ENCODE measurements around the gene FBXL13.
"Not testable (repeated sequence)": the region's sequence is repeated elsewhere in the genome, so short reads cannot be mapped to it uniquely, and the experiment has no call there.

GRCh38 chr7:102791367-102791766, 283.2 kb downstream of the FBXL13 start:
- not testable (repeated sequence) for TF ChIP-seq CTCF (IDR thresholded peaks at IDR 0.05; ENCODE audit: insufficient read depth, low read length); GABPA (IDR thresholded peaks at IDR 0.05; ENCODE audit: low read depth)
